Measurements from ENCODE around the gene MED31.
A peak's percentile ranks its signal among the peaks of the same experiment; 100 is the strongest.
"Not testable (repeated sequence)": the region's sequence is repeated elsewhere in the genome, so short reads cannot be mapped to it uniquely, and the experiment has no call there.

Gene MED31

DNA sequence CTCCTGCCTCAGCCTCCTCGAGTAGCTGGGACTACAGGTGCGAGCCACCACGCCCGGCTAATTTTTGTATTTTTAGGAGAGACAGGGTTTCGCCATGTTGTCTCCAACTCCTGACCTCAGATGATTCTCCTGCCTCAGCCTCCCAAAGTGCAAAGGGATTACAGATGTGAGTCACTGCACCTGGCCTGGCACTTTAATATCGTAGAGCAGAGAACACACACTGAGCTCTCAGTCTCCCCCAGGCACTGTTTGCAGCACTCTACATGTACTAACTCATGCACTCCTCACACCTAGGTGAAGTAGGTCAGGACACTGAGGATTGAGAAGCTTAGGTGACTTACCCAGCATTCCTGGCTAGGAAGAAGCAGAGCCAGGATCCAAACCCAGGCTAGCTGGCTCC is 15.2 kb upstream of the MED31 start:
- DNase-seq = no peak
- H3K4me3 ChIP-seq (ENCODE audit: control insufficient read depth in 1 of 7, extremely low read depth in 1 of 7, insufficient read depth in 4 of 7, low read depth in 2 of 7, low read length in 6 of 7) = no peak overlapping the region
- 96% methylated on average over 5 of the region's 6 CpGs for WGBS (ENCODE audit: insufficient coverage)
- H3K36me3 ChIP-seq (ENCODE audit: control insufficient read depth in 4 of 4, insufficient read depth in 4 of 4, low read length in 3 of 4) = no peaks in the 10 kb centered on the region
- peaks cover 0 to 21% (median 9%) of the 10 kb centered on the region in 5 experiments for H3K27me3 ChIP-seq (replicated peaks in 2 of 5; ENCODE audit: control insufficient read depth in 4 of 5, insufficient read depth in 5 of 5, low read length in 4 of 5)
- POLR2A ChIA-PET = no interaction called here
- H3K9me3 ChIP-seq (ENCODE audit: control extremely low read depth in 1 of 5, control insufficient read depth in 4 of 5, insufficient read depth in 2 of 5, low read depth in 1 of 5, low read length in 4 of 5) = no peaks in the 10 kb centered on the region
- peaks cover 2 to 15% (median 7%) of the 10 kb centered on the region in 4 experiments for H3K4me1 ChIP-seq (ENCODE audit: control extremely low read depth in 1 of 4, control insufficient read depth in 4 of 4, insufficient read depth in 4 of 4, low read length in 3 of 4)
- H3K27ac ChIP-seq (ENCODE audit: insufficient read depth in 1 of 2, low read depth in 1 of 2, low read length in 2 of 2, poor library complexity in 1 of 2, severe bottlenecking in 2 of 2) = no peak overlapping the region
- CTCF ChIA-PET = interaction anchor here (0.7 to 2.8 kb wide), 9 partner anchors 10 to 341 kb away, joined by 3 to 19 read pairs (median 5); no protein-coding TSS in a partner anchor

DNA sequence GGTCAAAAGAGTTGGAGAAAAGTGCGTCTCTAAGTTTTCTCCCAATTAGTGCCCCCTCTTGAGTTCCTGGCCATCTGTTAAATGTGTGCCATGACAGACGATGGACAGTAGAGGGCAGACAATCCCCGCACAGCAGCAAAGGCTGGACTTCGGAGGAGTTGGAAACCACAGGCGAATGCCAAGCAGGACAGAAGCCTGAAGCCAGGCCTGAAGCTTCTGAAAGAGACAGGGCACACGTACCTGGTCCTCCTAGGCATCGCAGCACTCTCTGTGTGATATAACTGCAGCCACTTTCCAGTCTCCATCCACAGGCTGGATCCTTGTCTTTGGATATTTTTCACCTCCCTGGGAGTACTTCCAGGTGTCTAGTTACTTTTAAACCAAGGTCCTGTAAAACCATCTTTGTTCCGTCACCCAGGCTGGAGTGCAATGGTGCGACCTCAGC is 14.7 kb upstream of the MED31 start:
- Histone ChIP-seq H3K27ac (ENCODE audit: insufficient read depth in 1 of 2, low read depth in 1 of 2, low read length in 2 of 2, poor library complexity in 1 of 2, severe bottlenecking in 2 of 2) (no peak overlapping the region), H3K9me3 (ENCODE audit: control extremely low read depth in 1 of 5, control insufficient read depth in 4 of 5, insufficient read depth in 2 of 5, low read depth in 1 of 5, low read length in 4 of 5) (no peaks in the 10 kb centered on the region), H3K4me1 (ENCODE audit: control extremely low read depth in 1 of 4, control insufficient read depth in 4 of 4, insufficient read depth in 4 of 4, low read length in 3 of 4) (peaks cover 6 to 20% (median 11%) of the 10 kb centered on the region in 4 experiments), H3K27me3 (replicated peaks in 2 of 5; ENCODE audit: control insufficient read depth in 4 of 5, insufficient read depth in 5 of 5, low read length in 4 of 5) (peaks cover 0 to 17% (median 9%) of the 10 kb centered on the region in 5 experiments), H3K36me3 (ENCODE audit: control insufficient read depth in 4 of 4, insufficient read depth in 4 of 4, low read length in 3 of 4) (no peaks in the 10 kb centered on the region), H3K4me3 (ENCODE audit: control insufficient read depth in 1 of 7, extremely low read depth in 1 of 7, insufficient read depth in 4 of 7, low read depth in 2 of 7, low read length in 6 of 7) (no peak overlapping the region)
- POLR2A ChIA-PET = no interaction called here
- DNase-seq = peak; percentile 73 to 82 (median 73)
- CTCF ChIA-PET = interaction anchor here (0.7 to 2.8 kb wide), 9 partner anchors 11 to 341 kb away, joined by 3 to 19 read pairs (median 5); no protein-coding TSS in a partner anchor
- 20% methylated on average over 9 of the region's 9 CpGs for WGBS (ENCODE audit: insufficient coverage)

DNA sequence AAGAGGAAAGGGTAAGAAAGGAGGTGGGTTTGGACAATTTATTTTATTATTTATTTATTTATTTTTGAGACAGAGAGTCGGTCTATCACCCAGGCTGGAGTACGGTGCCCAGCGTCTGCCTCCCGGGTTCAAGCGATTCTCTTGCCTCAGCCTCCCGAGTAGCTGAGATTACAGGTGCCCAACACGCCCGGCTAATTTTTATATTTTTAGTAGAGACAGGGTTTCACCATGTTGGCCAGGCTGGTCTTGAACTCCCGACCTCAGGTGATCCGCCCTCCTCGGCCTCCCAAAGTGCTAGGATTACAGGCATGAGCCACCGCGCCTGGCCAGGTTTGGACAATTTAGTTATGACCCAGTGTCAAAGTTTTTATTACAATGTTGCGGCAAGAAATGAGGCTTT is 11.8 kb upstream of the MED31 start:
- POLR2A ChIA-PET; CTCF ChIA-PET; H3K4me3 ChIP-seq (ENCODE audit: control insufficient read depth in 1 of 7, extremely low read depth in 1 of 7, insufficient read depth in 4 of 7, low read depth in 2 of 7, low read length in 6 of 7); H3K9me3 ChIP-seq (ENCODE audit: control extremely low read depth in 1 of 5, control insufficient read depth in 4 of 5, insufficient read depth in 2 of 5, low read depth in 1 of 5, low read length in 4 of 5); H3K27ac ChIP-seq (ENCODE audit: insufficient read depth in 1 of 2, low read depth in 1 of 2, low read length in 2 of 2, poor library complexity in 1 of 2, severe bottlenecking in 2 of 2); DNase-seq; H3K36me3 ChIP-seq (ENCODE audit: control insufficient read depth in 4 of 4, insufficient read depth in 4 of 4, low read length in 3 of 4): not testable (repeated sequence)
- Histone ChIP-seq H3K4me1 (ENCODE audit: control extremely low read depth in 1 of 4, control insufficient read depth in 4 of 4, insufficient read depth in 4 of 4, low read length in 3 of 4) (peaks cover 6 to 33% (median 25%) of the 10 kb centered on the region in 4 experiments), H3K27me3 (replicated peaks in 2 of 5; ENCODE audit: control insufficient read depth in 4 of 5, insufficient read depth in 5 of 5, low read length in 4 of 5) (peaks cover 0 to 10% (median 2%) of the 10 kb centered on the region in 5 experiments)
- 99% methylated on average over 13 of the region's 14 CpGs for WGBS (ENCODE audit: insufficient coverage)

DNA sequence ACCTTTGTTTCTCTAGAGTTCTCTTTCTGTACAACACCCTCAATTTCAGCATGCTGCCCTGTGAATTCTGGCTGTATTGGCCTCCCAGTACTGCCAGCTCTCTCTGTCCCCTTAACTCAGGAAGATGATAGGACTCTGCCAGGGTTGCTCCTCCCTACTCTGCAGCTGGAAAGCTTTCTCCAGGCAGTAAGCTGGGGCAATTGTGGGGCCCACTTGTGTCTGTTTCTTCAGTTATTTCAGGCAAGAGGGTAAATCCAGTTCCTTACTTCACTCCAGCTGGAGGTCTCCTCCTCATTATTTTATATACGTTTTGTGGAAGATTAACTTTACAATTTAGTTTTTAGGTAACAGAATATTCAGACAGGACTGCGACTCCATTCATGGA is 10.1 kb upstream of the MED31 start:
- no peak overlapping the region for H3K27ac ChIP-seq (ENCODE audit: insufficient read depth in 1 of 2, low read depth in 1 of 2, low read length in 2 of 2, poor library complexity in 1 of 2, severe bottlenecking in 2 of 2)
- WGBS (ENCODE audit: insufficient coverage) = no CpG with 5 or more reads among the region's 2 CpGs
- ChIA-PET CTCF (interaction anchor here (0.8 to 2.7 kb wide), 5 partner anchors 9 to 89 kb away, joined by 3 to 12 read pairs (median 4); partner anchors contain the start of genes C17orf100 and MED31), POLR2A (no interaction called here)
- H3K27me3 ChIP-seq (replicated peaks in 2 of 5; ENCODE audit: control insufficient read depth in 4 of 5, insufficient read depth in 5 of 5, low read length in 4 of 5) = peaks cover 0 to 15% (median 4%) of the 10 kb centered on the region in 5 experiments
- no peaks in the 10 kb centered on the region for H3K36me3 ChIP-seq (ENCODE audit: control insufficient read depth in 4 of 4, insufficient read depth in 4 of 4, low read length in 3 of 4)
- H3K4me3 ChIP-seq (ENCODE audit: control insufficient read depth in 1 of 7, extremely low read depth in 1 of 7, insufficient read depth in 4 of 7, low read depth in 2 of 7, low read length in 6 of 7) = peak overlapping the region in 5 of 7 experiments; percentile 1 to 28 (median 15)
- DNase-seq = no peak
- no peaks in the 10 kb centered on the region for H3K9me3 ChIP-seq (ENCODE audit: control extremely low read depth in 1 of 5, control insufficient read depth in 4 of 5, insufficient read depth in 2 of 5, low read depth in 1 of 5, low read length in 4 of 5)
- H3K4me1 ChIP-seq (ENCODE audit: control extremely low read depth in 1 of 4, control insufficient read depth in 4 of 4, insufficient read depth in 4 of 4, low read length in 3 of 4) = peaks cover 6 to 41% (median 31%) of the 10 kb centered on the region in 4 experiments

DNA sequence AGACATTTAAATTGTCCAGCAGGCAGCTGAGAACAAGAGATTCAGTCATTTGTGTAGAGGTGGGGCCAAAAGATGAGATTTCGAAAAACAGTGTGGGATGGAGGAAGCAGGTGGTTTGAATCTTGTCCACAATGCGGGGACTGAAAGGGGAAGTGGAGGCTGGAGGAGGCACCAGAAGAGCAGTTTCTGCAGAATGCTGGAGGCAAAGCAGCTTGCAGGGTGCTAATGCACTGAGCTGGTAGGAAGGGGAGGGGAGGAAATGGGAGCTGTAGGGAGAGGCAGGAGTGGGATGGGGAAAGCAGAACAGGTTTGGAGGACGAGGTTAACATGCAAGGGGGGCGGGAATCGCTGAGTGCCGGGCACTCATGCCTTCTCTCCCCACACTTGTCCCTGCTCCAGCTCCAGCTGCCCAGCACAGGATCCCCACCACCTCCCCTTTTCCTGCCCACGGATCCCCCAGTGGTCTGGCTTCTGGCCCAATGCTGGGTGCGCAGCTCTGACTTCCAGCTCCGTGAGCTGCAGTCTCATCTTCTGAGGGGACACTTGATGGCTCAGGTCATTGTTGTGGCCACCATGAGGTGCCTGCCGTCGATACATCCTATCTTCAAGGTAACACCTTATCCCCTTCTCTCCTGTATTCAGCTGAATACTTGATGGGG is 9.5 kb upstream of the MED31 start:
- no peaks in the 10 kb centered on the region for H3K36me3 ChIP-seq (ENCODE audit: control insufficient read depth in 4 of 4, insufficient read depth in 4 of 4, low read length in 3 of 4)
- H3K4me3 ChIP-seq (ENCODE audit: control insufficient read depth in 1 of 7, extremely low read depth in 1 of 7, insufficient read depth in 4 of 7, low read depth in 2 of 7, low read length in 6 of 7) = peak overlapping the region in 6 of 7 experiments; percentile 1 to 28 (median 16)
- no peak overlapping the region for H3K27ac ChIP-seq (ENCODE audit: insufficient read depth in 1 of 2, low read depth in 1 of 2, low read length in 2 of 2, poor library complexity in 1 of 2, severe bottlenecking in 2 of 2)
- H3K27me3 ChIP-seq (replicated peaks in 2 of 5; ENCODE audit: control insufficient read depth in 4 of 5, insufficient read depth in 5 of 5, low read length in 4 of 5) = peaks cover 0 to 15% (median 4%) of the 10 kb centered on the region in 5 experiments
- peak; percentile 54 to 92 (median 89) for DNase-seq
- POLR2A ChIA-PET = no interaction called here
- peaks cover 6 to 40% (median 30%) of the 10 kb centered on the region in 4 experiments for H3K4me1 ChIP-seq (ENCODE audit: control extremely low read depth in 1 of 4, control insufficient read depth in 4 of 4, insufficient read depth in 4 of 4, low read length in 3 of 4)
- H3K9me3 ChIP-seq (ENCODE audit: control extremely low read depth in 1 of 5, control insufficient read depth in 4 of 5, insufficient read depth in 2 of 5, low read depth in 1 of 5, low read length in 4 of 5) = no peaks in the 10 kb centered on the region
- CTCF ChIA-PET = interaction anchor here (0.8 to 2.7 kb wide), 4 partner anchors 10 to 13 kb away, joined by 4 to 12 read pairs (median 4); partner anchors contain the start of genes C17orf100 and MED31
- WGBS (ENCODE audit: insufficient coverage) = 0% methylated on average over 8 of the region's 11 CpGs

DNA sequence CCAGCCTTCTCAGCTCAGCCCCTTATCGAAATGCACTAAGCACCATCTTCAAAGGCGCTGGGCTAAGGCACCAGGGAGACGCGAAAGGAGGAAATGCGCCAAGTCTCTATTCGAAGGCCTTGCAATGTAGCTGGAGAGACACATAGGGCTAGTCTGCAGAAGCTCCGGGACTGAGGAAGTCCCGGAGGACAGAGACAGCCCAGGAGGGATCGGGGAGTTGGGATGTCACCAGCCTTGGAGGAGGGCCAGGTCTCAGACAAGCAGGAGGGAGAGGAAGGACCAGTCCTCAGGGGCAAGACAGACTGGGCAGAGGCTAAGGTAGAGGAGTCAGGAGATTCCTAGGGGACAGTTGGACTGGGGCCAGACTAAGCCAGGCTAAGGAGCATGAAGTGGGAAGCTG is 8.7 kb upstream of the MED31 start:
- no peak overlapping the region for H3K4me3 ChIP-seq (ENCODE audit: control insufficient read depth in 1 of 7, extremely low read depth in 1 of 7, insufficient read depth in 4 of 7, low read depth in 2 of 7, low read length in 6 of 7)
- H3K36me3 ChIP-seq (ENCODE audit: control insufficient read depth in 4 of 4, insufficient read depth in 4 of 4, low read length in 3 of 4) = no peaks in the 10 kb centered on the region
- H3K27me3 ChIP-seq (replicated peaks in 2 of 5; ENCODE audit: control insufficient read depth in 4 of 5, insufficient read depth in 5 of 5, low read length in 4 of 5) = peaks cover 0 to 20% (median 6%) of the 10 kb centered on the region in 5 experiments
- WGBS (ENCODE audit: insufficient coverage) = 78% methylated on average over 9 of the region's 9 CpGs
- ChIA-PET POLR2A (no interaction called here), CTCF (interaction anchor here (1.4 to 2.7 kb wide), 2 partner anchors 11 kb away, joined by 5 to 12 read pairs; no protein-coding TSS in a partner anchor)
- no peak overlapping the region for H3K27ac ChIP-seq (ENCODE audit: insufficient read depth in 1 of 2, low read depth in 1 of 2, low read length in 2 of 2, poor library complexity in 1 of 2, severe bottlenecking in 2 of 2)
- no peaks in the 10 kb centered on the region for H3K9me3 ChIP-seq (ENCODE audit: control extremely low read depth in 1 of 5, control insufficient read depth in 4 of 5, insufficient read depth in 2 of 5, low read depth in 1 of 5, low read length in 4 of 5)
- DNase-seq = peak in 1 of 3 donors; percentile 38
- peaks cover 6 to 40% (median 34%) of the 10 kb centered on the region in 4 experiments for H3K4me1 ChIP-seq (ENCODE audit: control extremely low read depth in 1 of 4, control insufficient read depth in 4 of 4, insufficient read depth in 4 of 4, low read length in 3 of 4)

DNA sequence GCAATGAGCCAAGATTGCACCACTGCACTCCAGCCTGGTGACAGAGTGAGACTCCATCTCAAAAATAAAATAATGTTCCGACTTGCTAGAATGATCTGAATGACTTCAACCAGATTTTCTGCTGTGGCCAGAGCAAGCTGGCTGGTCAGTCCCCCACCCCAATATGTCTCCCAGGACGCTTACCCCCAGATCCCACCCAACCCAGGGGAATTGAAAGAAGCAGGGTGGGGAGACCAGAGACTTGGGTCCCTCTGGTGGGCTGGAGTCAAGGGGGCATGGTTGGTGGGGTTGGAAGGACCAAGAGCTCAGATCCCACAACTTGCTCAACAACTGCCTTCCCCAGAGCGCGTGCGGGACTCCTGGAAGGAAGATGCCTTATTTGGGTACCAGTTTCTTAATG is 7.0 kb upstream of the MED31 start:
- H3K4me3 ChIP-seq (ENCODE audit: control insufficient read depth in 1 of 7, extremely low read depth in 1 of 7, insufficient read depth in 4 of 7, low read depth in 2 of 7, low read length in 6 of 7); H3K9me3 ChIP-seq (ENCODE audit: control extremely low read depth in 1 of 5, control insufficient read depth in 4 of 5, insufficient read depth in 2 of 5, low read depth in 1 of 5, low read length in 4 of 5); H3K27ac ChIP-seq (ENCODE audit: insufficient read depth in 1 of 2, low read depth in 1 of 2, low read length in 2 of 2, poor library complexity in 1 of 2, severe bottlenecking in 2 of 2); POLR2A ChIA-PET; H3K36me3 ChIP-seq (ENCODE audit: control insufficient read depth in 4 of 4, insufficient read depth in 4 of 4, low read length in 3 of 4); CTCF ChIA-PET; DNase-seq: not testable (repeated sequence)
- Histone ChIP-seq H3K4me1 (ENCODE audit: control extremely low read depth in 1 of 4, control insufficient read depth in 4 of 4, insufficient read depth in 4 of 4, low read length in 3 of 4) (peaks cover 6 to 44% (median 41%) of the 10 kb centered on the region in 4 experiments), H3K27me3 (replicated peaks in 2 of 5; ENCODE audit: control insufficient read depth in 4 of 5, insufficient read depth in 5 of 5, low read length in 4 of 5) (peaks cover 0 to 36% (median 15%) of the 10 kb centered on the region in 5 experiments)
- no CpG with 5 or more reads among the region's 5 CpGs for WGBS (ENCODE audit: insufficient coverage)
